ENCODE data around the gene FAM13A. TPM values are rescaled to one million over a fixed set of nuclear protein-coding genes. Genes with fewer than 3 reads are reported as not detected.

Gene FAM13A
- total and polyA plus RNA-seq, 2 of the 8 experiments (the other 6 are each of a cell fraction or from before 2014, with no cell fraction given) = 7.1 to 16.5 TPM

- TF ChIP-seq, protein P1, sequence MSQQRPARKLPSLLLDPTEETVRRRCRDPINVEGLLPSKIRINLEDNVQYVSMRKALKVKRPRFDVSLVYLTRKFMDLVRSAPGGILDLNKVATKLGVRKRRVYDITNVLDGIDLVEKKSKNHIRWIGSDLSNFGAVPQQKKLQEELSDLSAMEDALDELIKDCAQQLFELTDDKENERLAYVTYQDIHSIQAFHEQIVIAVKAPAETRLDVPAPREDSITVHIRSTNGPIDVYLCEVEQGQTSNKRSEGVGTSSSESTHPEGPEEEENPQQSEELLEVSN (IDR thresholded peaks at IDR 0.05) = no peak
- no peak for TF ChIP-seq ATF3 (IDR thresholded peaks at IDR 0.05; ENCODE audit: insufficient read depth, low read depth, low read length)
These were observed 347.0 kb downstream of the FAM13A start (continued) for GRCh38 chr4:88709989-88710388.

All from H1 (cell line).